Ovary (tissue), 10 donors: ENCODE data around the gene SMO. TPM values are rescaled to one million over a fixed set of nuclear protein-coding genes. Genes with fewer than 3 reads are reported as not detected.

Experiments
- DNase-seq, 5 donors: peaks; one replicate each; pipeline ENCODE4 v3.0.0-alpha.2; 2019 to 2020
- H3K27ac ChIP-seq, 2 donors: fragments of 200-600 bp; one replicate each; pipeline versions ENCODE4 v1.5.1 to v1.8.0; 2019 to 2022
- H3K27me3 ChIP-seq: fragments of 200-600 bp; one replicate; pipeline ENCODE4 v1.8.0; 2022
- H3K36me3 ChIP-seq: fragments of 200-600 bp; sonication (generic); one replicate; pipeline ENCODE4 v1.5.1; 2019
- H3K4me1 ChIP-seq: one replicate; pipeline ENCODE4 v1.8.1; 2013; ENCODE audit warnings: mild to moderate bottlenecking, moderate library complexity; ENCODE audit not compliant: insufficient read depth
- H3K4me3 ChIP-seq: fragments of 200-600 bp; sonication (generic); one replicate; pipeline ENCODE4 v1.5.1; 2017
- H3K9me3 ChIP-seq, 2 donors: fragments of 200-600 bp in 1 of 2; sonication (generic) in 1 of 2; one replicate each; pipeline versions ENCODE4 v1.5.1 to v1.8.1; 2013 to 2019; ENCODE audit warnings: mild to moderate bottlenecking in 1 of 2, moderate library complexity in 1 of 2
- CTCF ChIP-seq, 3 donors: fragments of 450-650 bp in 2 of 3; fragments of 200-600 bp in 1 of 3; IDR thresholded peaks; one replicate each; pipeline versions ENCODE4 v1.5.1 to v1.8.0; 2016 to 2022; ENCODE audit warnings: antibody characterized with exemption in 3 of 3, mild to moderate bottlenecking in 1 of 3
- EP300 ChIP-seq: sonication (generic); formaldehyde crosslinking; IDR thresholded peaks from one replicate; pipeline ENCODE4 v1.6.1; 2017; ENCODE audit warnings: antibody characterized with exemption
- POLR2A ChIP-seq: fragments of 450-650 bp; IDR thresholded peaks from one replicate; pipeline ENCODE4 v1.6.1; 2017; ENCODE audit warnings: antibody characterized with exemption, mild to moderate bottlenecking, moderate library complexity
- WGBS, 3 donors: extraction: QIAGEN DNeasy Blood & Tissue Kit in 1 of 3; methylation state at CpG; one replicate each; pipeline versions ENCODE4 v1.1.5 to v1.1.7; 2013 to 2017; 5-methylcytosine and 5-hydroxymethylcytosine counted together
- intact Hi-C, 4 donors: fragments of 100-400 bp; cut with DNase I; formaldehyde crosslinking; loops; one replicate each; pipeline versions ENCODE4 v1.11.0 to v1.15.1; 2022 to 2023
- long read RNA-seq, 3 donors: library from polyadenylated mRNA in 2 of 3; unstranded in 2 of 3; transcript quantifications; one replicate each; pipeline ENCODE4 v2.0.0 and lab custom pipeline, GENCODE V29; 2021 to 2026
- polyA plus RNA-seq, 2 donors: library from polyadenylated mRNA; stranded (reverse); fragments of 200-250 nt in 1 of 2; fragments of 350-450 nt in 1 of 2; fragmentation: Illumina TruSeq in 1 of 2; extraction: RNeasy Lipid Tissue Mini Kit (QIAGEN cat#74804) in 1 of 2; gene quantifications; one replicate each; pipeline ENCODE4 v1.2.3, GENCODE V29; 2013 to 2014
- total RNA-seq, 7 donors: library from RNA; depleted of rRNA in 2 of 7; stranded (reverse); fragments of >200 nt in 2 of 7; fragmentation: NEBNext Ultra II Directional in 3 of 7; extraction: Animal tissue kit (Norgen Biotek cat#: 25700) in 3 of 7; gene quantifications; one replicate each; pipeline versions ENCODE4 v1.1.0 to v1.2.4, GENCODE V29; 2016 to 2023
- donor health status: DM: no; HTN: no; CAD: no; lungs with moderate emphysema.
- donor health status: DM: no; HTN: no; CAD: no.
- donor health status: Bipolar disorder and iron deficiency.
- donor health status: DM: yes; HTN: yes; CAD: no.
- donor health status: DM: no; HTN: no; CAD: no.
- donor health status: DM: yes; HTN: yes; CAD: no.

Gene SMO
- total RNA-seq (10 to 100 TPM; 19.6 to 47.8 (median 36.9) TPM), polyA plus RNA-seq (10 to 100 TPM; 14.3 to 28.4 TPM)
- long read RNA-seq, donor 1, partial matches to known transcripts = 9 of 10 reads
- long read RNA-seq, donor 1, other reads (novel, unspliced or antisense) = 1 of 10 reads
- long read RNA-seq, donor 2, partial matches to known transcripts = 0 of 3 reads
- long read RNA-seq, donor 2, other reads (novel, unspliced or antisense) = 0 of 3 reads
- long read RNA-seq, donor 3, transcript SMO-201 (12 exons, 3,738 nt) = major isoform, 25 of 50 reads
- long read RNA-seq, donor 3, partial matches to known transcripts = 18 of 50 reads
- long read RNA-seq, donor 3, other reads (novel, unspliced or antisense) = 7 of 50 reads

DNA sequence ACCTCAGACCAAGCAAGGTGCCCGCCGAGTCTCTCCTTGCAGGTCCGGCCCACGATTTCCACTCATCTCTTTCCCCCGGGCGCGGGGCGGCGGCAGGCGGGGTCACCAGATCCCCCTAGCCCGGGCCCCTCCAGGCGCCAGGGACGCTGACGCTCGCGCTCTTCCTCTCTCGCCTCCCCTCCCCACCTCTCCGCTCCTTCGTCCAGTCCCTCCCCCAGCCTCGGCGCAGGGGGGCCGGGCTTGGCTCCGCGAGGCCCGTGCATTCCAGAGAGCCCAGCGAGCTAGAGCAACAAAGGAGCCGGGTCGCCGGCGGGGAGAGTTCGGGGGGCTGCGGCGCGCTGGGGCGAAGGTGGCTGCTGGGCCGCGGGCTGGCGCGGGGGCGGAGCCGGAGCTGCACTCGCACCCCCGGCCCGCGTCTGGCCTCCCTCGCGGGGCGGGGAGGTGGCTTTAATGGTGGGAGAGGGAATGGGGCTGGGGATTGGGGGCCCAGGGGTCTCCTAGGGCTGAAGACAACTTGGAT lies at the start of gene SMO:
Gene SMO (plus strand): TSS at position 262 of the 520 bp plus-strand sequence. CDS start 519 bp downstream, outside the sequence.
- intact Hi-C loops = no loop called here
- 1 to 4% (median 1%) methylated on average over 34 to 48 of the region's 48 CpGs for WGBS, 3 donors
- peak; percentile 74 to 83 (median 80) for DNase-seq
- Histone ChIP-seq H3K27ac (peak within 1 kb of the TSS; percentile 77 to 78), H3K4me1 (peaks cover 3% of the 10 kb centered on the region), H3K4me3 (peak within 1 kb of the TSS; percentile 88), H3K9me3 (no peaks in the 10 kb centered on the region), H3K27me3 (no peaks in the 10 kb centered on the region), H3K36me3 (no peaks in the 10 kb centered on the region)
- no peak for TF ChIP-seq CTCF (IDR thresholded peaks at IDR 0.05)
- TF ChIP-seq EP300 = no peak
- no peak for TF ChIP-seq POLR2A

DNA sequence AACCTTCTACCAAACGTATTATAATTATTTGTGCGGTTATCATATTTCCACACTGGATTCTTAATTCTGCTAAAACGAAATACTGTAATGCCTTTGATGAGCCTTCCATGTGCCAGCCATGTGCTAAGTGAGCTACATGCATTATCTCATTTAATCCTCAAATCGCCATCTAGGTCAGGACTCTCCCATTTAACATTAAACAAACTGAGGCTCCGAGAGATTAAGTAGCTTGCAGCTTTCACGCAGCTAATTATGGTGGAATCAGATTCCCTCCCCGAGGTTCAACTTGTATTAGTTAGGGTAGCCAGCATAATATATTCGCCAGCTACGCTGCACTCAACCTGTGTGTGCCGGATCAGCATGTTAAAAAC lies 44.7 kb upstream of the SMO start:
- H3K4me1 ChIP-seq = peaks cover 13% of the 10 kb centered on the region
- H3K36me3 ChIP-seq = no peaks in the 10 kb centered on the region
- no peaks in the 10 kb centered on the region for H3K27me3 ChIP-seq
- no peak for DNase-seq
- H3K4me3 ChIP-seq = no peak overlapping the region
- 31 to 45% (median 36%) methylated on average over 10 of the region's 10 CpGs for WGBS, 3 donors
- TF ChIP-seq CTCF (IDR thresholded peaks at IDR 0.05) (no peak), POLR2A (no peak), EP300 (no peak)
- intact Hi-C loops = no loop called here
- no peak overlapping the region for H3K27ac ChIP-seq
- H3K9me3 ChIP-seq = no peaks in the 10 kb centered on the region

DNA sequence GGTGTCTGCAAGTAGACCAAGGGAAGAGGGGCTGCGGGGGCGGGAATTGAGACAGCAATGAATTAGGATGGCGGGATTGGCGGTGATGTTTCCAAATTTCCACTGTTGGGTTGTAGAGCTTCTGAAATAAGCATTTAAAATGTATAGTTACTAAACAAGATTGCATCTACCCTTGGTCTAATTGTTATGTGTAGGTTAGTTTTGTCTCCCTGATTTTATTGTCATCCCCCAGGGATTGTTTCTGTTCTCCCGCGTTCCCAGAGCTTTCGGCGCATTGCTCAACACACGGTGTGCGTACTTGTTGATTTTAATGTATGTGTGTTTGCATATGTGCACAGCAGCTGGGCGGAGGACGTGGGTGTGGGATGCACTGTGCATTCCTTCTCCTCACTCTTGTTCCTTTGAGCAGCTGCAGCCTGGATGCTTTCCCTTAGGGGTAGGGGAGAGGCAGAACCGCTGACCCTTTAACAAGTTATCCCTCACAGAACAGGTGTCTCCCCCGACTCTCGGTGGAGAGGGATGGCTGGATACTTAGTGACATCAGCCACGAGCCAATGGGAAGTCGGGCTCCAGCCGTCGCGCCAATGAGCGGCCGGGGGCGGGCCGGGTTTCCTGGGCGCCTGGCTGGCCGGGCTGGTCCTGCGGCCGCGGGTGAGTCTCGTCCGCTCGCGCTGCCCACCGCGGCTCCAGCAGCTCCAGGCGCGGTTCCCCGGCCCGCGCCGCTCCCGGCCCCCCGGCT lies 44.2 kb upstream of the SMO start, which contains the start of gene TSPAN33:
Gene TSPAN33 (plus strand): TSS at position 613 of the 739 bp plus-strand sequence. CDS start 274 bp downstream, outside the sequence.
- Histone ChIP-seq H3K27me3 (no peaks in the 10 kb centered on the region), H3K9me3 (no peaks in the 10 kb centered on the region), H3K4me3 (peak within 1 kb of the TSS; percentile 25), H3K4me1 (peaks cover 17% of the 10 kb centered on the region), H3K36me3 (no peaks in the 10 kb centered on the region), H3K27ac (no peak within 1 kb of the TSS)
- intact Hi-C loops = no loop called here
- no peak for TF ChIP-seq EP300
- TF ChIP-seq CTCF (IDR thresholded peaks at IDR 0.05) = no peak
- no peak for TF ChIP-seq POLR2A
- WGBS, 3 donors = 1 to 2% (median 1%) methylated on average over 35 to 43 of the region's 43 CpGs
- DNase-seq = peak; percentile 54 to 83 (median 72)

- WGBS, 3 donors = 6 to 11% (median 8%) methylated on average over 45 to 58 of the region's 58 CpGs
- Histone ChIP-seq H3K36me3 (no peaks in the 10 kb centered on the region), H3K27ac (no peak overlapping the region), H3K4me3 (peak overlapping the region; percentile 25), H3K9me3 (no peaks in the 10 kb centered on the region), H3K27me3 (no peaks in the 10 kb centered on the region), H3K4me1 (peaks cover 20% of the 10 kb centered on the region)
- DNase-seq = no peak
- no peak for TF ChIP-seq CTCF (IDR thresholded peaks at IDR 0.05)
- no peak for TF ChIP-seq EP300
- TF ChIP-seq POLR2A = no peak
- intact Hi-C loops = no loop called here
Observed at GRCh38 chr7:129144834-129145668, 43.4 kb upstream of the SMO start.
